ENCODE measurements around the gene GCH1. TPM values are rescaled to one million over a fixed set of nuclear protein-coding genes. Genes with fewer than 3 reads are reported as not detected.

The GCH1 gene
- total RNA-seq, 2 experiments from 2014 or later = 18.4 to 20.4 TPM

DNA sequence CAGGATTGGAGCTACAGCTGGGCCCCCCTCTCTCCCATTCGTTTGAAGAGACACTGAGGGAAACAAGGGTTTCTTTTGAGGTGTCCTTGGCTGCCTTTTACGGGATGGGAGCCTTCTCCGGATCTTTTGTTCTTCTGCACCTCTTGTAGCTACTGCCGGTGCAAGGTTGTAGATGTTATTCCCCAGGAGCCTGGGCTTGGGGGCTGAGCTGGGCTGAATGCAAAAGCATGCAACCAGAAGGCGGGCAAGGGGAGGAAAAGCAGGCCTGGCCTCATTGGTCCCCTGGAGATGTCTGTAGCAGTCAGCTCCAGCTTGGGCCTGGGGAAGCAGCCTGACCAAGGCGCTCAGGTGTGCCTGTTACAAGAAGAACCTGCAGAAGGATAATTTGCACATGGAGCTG, 110.3 kb downstream of the GCH1 start:
- H3K4me1 Mint-ChIP-seq (ENCODE audit: low read depth) = no peaks in the 10 kb centered on the region
- H3K27me3 ChIP-seq (ENCODE audit: control insufficient read depth in 1 of 2, insufficient read depth in 2 of 2, low read length in 2 of 2) = no peaks in the 10 kb centered on the region
- H3K27ac Mint-ChIP-seq = no peak overlapping the region
- intact Hi-C loops (cut with DNase I, micrococcal nuclease) = no loop called here
- no peaks in the 10 kb centered on the region for H3K36me3 Mint-ChIP-seq (ENCODE audit: low read depth)
- H3K4me3 ChIP-seq (ENCODE audit: low read length) = no peak overlapping the region
- no peak overlapping the region for H3K27ac ChIP-seq (ENCODE audit: low read depth in 1 of 2, low read length in 2 of 2)
- ChIA-PET POLR2A (no interaction called here), CTCF (interaction anchor here (2.6 kb wide), 1 partner anchor 18 kb away, joined by 10 read pairs; no protein-coding TSS in a partner anchor)
- DNase-seq (no peak), ATAC-seq (ENCODE audit: poor library complexity) (no peak)
- TF ChIP-seq, protein P1, sequence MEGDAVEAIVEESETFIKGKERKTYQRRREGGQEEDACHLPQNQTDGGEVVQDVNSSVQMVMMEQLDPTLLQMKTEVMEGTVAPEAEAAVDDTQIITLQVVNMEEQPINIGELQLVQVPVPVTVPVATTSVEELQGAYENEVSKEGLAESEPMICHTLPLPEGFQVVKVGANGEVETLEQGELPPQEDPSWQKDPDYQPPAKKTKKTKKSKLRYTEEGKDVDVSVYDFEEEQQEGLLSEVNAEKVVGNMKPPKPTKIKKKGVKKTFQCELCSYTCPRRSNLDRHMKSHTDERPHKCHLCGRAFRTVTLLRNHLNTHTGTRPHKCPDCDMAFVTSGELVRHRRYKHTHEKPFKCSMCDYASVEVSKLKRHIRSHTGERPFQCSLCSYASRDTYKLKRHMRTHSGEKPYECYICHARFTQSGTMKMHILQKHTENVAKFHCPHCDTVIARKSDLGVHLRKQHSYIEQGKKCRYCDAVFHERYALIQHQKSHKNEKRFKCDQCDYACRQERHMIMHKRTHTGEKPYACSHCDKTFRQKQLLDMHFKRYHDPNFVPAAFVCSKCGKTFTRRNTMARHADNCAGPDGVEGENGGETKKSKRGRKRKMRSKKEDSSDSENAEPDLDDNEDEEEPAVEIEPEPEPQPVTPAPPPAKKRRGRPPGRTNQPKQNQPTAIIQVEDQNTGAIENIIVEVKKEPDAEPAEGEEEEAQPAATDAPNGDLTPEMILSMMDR (IDR thresholded peaks at IDR 0.05) = no peak
- peaks cover 10% of the 10 kb centered on the region for H3K27me3 Mint-ChIP-seq
- no peaks in the 10 kb centered on the region for H3K36me3 ChIP-seq (ENCODE audit: insufficient read depth, low read length)
- H3K9me3 Mint-ChIP-seq = no peaks in the 10 kb centered on the region
- no peaks in the 10 kb centered on the region for H3K4me1 ChIP-seq (ENCODE audit: insufficient read depth, low read length)
- H3K4me3 Mint-ChIP-seq = no peak overlapping the region
- H3K9me3 ChIP-seq (ENCODE audit: control insufficient read depth in 1 of 2, insufficient read depth in 1 of 2, low read length in 2 of 2) = peaks cover 4 to 6% of the 10 kb centered on the region in 2 experiments

Small RNA genes within 50 kb of the gene (microRNA-seq; reads per million reads assigned to microRNA genes)
- not detected for gene MIR4308 (ENCODE audit: borderline microRNAs expressed, borderline replicate concordance)

Other genes with a start within 250 kb of the GCH1 start
- 1 to 10 TPM; 1.8 to 2.2 TPM for gene WDHD1, start 124.3 kb upstream of the GCH1 start, total RNA-seq
- 10 to 100 TPM; 19.5 to 20.7 TPM for gene SOCS4, start 124.4 kb upstream of the GCH1 start, total RNA-seq
- gene MAPK1IP1L, start 148.8 kb upstream of the GCH1 start, total RNA-seq = 100 to 1,000 TPM; 198 to 207 TPM
- 10 to 100 TPM; 11.7 to 12.1 TPM for gene LGALS3, start 226.4 kb upstream of the GCH1 start, total RNA-seq